Measurements from ENCODE around the gene NRXN3. TPM values are rescaled to one million over a fixed set of nuclear protein-coding genes. Genes with fewer than 3 reads are reported as not detected.

The NRXN3 gene
- total RNA-seq, 1 donor from 2014 or later, result 0.60 TPM

DNA sequence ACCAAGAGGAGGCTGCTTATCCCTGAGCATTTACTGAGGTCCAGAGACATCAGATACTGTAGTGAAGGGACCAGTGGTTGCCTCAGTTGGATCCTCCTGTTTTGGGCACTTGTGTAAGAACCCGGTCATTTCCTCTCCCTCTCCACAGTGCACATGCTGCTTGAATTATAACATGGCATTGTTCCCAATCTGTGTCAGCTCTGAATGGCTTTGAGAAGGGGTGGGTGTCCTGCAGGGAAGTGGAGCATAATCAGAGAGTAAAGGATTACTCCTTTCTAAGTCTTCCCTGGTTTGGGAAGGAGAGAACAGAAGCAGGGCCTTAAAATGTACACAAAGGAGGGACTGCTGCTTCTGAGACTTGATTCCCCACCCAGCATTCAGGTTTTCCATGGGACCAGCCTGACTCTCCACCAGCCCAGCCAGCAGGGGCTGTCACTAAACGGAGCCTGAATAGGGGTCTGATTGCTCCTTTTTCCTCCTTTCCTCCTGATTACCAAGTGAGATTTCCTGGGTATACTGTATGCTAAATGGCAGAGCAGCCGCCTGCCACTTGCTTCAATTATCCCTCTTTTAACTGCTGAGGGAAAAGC lies 78.4 kb downstream of the NRXN3 start:
- no peak for ATAC-seq

DNA sequence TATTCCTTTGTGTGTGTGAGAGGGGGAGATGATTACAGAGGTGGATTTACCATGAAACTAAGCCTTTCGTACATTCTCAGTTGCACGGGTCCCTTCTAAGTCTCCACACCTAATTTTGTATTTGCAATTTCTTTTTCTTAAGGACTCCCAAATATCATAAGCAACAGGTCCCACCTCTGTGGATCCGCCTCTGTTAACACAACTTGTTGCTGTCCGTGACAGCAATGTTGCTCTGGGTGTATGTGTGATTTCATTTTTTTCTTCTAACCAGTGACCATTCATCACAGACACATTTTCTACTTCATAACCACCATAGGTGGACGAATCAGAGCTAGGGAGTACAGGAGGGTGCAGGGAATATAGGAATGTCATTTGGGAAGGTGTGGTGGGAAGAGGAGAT lies 81.1 kb downstream of the NRXN3 start:
- ATAC-seq, result no peak

DNA sequence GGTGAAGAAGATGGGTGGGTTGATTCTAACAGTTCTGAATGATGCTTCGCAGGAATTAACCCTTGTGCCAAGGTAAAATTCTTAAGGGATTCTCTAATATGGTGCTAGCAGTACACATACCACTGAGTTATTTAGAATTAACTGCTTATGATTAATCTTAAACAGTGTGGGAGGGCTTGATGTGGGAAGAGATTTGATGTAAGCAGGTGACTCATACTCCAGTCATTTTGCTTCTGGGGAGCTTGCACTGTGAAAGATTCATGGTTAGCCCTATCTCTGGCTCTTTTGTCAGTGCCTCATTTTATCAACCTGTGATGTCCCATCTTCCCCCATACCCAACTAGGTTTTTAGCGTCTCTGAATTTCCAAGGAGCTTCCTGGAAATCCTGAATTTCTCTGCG lies 83.8 kb downstream of the NRXN3 start:
- ATAC-seq, result peak; percentile 38

DNA sequence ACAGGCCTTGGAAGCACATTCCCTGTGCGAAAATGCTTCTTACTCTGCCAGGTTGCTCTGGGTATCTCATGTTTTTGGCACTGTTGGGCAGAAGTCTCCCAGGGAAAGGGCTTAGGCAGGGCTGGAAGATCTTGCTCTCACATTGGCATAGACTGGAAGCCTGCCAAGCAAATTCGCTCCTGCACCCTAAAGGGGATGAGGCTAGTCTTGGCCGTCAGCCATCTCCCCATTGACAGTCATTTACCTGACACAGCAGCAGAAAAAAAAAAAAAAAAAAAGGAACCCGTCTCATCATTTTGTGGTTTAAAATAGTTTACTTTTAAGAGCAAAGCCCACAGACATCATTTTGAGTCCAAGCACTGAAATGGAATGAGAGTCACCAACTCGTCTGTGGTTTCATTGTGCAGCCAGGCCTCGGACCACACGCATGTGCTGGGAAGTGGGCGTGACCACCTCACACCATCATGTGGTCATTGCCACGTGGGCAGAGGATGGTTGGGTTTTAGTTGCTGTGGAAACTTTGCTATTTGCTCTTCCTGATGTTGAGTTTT lies 84.8 kb downstream of the NRXN3 start:
- ATAC-seq, result no peak

DNA sequence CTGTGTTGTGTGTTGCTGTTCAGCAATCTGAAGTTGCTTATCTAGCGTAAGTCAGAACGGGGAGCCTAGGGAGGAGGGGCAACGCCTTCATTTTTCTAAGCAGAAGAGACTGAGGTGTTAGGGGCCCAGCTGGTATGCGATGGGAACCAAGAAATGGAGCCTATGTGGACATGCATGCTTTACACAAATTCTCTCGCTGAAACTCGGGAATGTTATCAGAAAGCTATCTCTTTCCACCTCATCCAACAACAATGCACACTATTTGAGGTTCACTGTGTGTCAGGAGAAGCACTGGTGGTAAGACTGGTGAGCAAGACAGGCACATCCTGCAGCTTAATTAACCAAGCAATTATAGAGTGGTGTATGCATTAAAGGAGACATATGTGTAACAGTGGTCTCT lies 89.7 kb downstream of the NRXN3 start:
- ATAC-seq, result no peak

DNA sequence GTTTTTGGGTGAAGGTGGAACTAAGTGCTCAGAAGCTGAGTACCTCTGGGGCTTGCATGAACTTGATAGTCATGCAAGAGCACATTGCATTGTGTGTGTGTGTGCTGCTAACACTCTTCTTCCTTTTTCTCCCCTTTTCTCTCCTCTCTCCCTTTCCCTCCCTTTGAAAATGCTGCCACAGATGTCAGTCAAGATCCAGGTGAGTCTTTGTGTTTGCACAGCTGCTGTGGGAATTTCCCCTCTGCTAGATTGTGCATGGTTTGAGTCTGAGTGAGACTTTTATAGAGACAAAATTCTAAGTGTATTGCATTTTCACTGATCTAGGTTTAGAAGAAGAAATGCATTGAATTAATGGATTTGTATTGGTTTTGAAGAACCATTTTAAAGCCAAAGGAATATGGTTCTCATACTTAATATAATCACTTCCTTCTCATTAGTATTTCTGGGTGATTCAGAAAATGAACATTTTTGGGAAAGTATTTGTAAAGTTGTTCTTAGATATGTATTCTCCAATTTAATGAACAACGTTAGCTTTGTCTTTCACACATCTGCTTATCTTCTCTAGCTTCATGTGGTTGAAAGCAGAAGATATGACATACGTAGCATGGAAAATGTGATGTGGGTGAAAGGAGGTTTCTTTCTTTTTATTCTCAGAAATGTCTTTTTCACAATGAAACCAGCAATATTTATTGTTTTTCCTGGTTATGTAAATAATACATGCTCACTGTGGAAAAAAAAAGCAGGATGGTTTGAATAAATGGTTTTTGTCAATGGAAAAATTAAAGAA lies 108.5 kb downstream of the NRXN3 start:
- no peak for ATAC-seq

DNA sequence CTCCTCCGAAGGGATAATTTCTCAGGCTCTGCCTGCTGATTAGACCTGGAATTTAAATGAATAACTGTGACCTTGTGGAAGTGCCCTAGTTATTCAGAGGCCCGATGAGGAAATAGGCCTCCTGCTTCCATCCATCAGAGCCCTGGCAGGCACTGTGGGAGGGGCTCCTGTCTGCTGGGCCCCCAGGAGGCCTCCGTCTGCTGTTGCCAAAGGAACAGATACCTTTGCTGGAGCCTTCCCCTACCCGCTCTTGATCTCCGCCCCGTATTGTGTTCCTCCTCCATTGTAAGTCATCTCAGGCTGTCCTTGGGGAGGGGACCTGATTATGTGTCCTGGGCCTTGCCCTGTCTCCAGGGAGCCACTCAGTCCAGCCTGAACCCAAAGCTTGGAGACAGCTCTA lies 112.3 kb downstream of the NRXN3 start:
- ATAC-seq, result no peak

DNA sequence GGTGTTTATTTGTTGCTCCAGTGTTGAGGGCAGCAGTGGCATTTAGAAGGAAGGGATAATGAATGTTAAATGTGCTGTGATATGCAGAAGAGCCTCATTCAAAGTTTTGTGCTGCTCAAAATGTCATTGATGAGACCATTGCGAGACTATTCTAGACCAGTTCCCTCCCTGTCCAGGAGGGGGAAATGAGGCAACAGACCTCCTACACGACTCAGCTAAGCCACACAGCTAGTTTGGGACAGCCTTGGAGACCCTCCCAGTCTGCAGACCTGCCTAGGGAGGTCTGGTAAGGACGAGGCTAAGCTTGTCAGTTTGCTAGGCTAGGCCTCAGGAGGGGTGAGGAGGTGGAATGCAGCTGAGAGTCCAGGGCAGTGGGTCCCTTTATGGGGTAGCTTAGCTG lies 116.0 kb downstream of the NRXN3 start:
- no peak for ATAC-seq

DNA sequence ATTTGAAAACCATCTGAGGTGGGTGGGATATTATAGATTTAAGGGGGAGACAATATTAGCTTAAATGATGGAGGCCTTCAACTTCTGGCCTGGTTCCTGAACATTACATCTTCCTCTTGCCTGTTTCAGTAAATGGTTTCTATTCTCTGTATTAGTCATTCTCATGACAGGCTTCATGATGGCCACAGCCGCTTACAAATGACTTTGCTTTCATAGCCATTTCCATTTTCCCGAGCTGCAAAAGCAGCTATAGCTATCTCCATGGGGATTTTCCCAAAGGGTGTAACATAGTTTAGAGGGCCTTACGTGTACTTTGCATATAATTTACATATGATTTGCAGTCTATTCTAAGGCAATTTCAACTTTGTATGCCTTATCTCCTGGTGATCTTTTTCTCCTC lies 121.8 kb downstream of the NRXN3 start:
- no peak for ATAC-seq

DNA sequence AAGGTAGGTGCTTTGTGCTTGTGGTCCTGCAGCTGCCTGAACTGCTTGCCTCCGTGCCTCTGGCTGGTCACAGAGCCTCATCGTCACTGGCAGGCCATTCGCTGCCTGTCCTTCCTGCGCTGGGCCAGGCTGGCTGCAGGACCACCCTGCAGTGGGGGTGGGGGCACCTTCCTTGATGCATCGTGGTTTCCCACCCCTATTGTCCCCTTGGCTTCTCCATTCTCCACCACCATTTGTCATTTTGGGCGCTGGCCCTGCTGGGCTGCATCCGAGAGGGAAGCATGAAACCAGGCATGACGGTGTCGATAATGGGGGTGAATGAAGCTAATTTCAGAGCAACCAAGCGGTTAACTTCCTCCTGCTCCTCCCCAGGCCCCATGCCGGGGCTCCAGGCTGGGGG lies 127.7 kb downstream of the NRXN3 start:
- ATAC-seq, result no peak

DNA sequence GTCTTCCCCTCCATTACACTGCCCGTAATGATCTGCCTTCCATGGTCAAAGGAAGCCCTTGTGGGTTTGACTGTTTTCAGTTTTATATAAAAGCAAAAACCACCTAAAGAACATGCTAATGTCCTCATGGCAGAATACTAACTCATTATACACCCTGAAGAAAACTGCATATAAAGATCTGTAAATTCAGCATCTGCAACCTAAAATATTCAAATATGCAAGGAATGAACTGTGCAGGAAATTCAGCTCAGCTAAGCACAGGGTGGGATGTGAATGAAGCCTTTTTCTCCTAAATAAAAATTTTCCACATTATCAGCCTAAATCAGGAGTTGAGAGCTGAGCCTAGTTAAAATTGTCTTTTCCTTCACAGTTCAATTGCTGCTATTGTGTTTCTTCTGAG lies 128.1 kb downstream of the NRXN3 start:
- ATAC-seq, result no peak

DNA sequence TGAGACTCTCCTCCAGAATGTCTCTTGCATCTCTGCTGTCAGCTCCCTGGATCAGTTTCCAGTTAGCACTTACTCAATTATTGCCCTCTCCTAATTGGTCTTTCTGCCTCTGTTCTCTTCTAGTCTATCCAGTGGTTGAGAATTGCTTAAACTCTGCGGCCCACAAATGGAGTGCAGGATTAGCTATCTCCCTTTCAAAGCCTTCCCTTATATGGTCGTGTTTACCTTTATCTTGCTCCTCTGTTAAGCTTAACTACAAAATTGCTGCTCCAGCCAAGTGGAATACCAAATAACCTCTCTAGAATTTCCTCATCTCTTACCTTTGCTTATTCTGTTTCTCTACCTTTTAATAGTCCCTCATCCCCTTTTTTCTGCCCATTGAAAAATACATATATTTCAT lies 132.7 kb downstream of the NRXN3 start:
- ATAC-seq, result no peak

DNA sequence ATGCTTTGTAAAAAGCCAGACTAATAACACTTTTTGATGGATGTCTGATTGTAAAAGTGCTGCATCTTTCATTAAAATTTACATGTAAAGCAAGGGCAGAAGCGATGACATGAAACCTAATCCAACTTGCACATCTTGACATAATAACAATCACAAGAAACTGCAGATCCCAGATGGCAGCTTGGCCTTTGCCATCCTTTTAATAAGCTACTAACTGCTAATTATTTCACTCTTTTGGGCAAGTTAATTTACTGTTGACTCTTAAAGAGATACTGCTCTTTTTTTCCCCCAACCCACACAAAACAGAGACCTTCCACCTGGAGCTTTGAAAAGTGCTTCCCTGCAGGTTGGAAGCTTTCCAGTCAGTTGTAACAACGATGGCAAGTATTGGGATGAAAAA lies 137.5 kb downstream of the NRXN3 start:
- ATAC-seq, result no peak

DNA sequence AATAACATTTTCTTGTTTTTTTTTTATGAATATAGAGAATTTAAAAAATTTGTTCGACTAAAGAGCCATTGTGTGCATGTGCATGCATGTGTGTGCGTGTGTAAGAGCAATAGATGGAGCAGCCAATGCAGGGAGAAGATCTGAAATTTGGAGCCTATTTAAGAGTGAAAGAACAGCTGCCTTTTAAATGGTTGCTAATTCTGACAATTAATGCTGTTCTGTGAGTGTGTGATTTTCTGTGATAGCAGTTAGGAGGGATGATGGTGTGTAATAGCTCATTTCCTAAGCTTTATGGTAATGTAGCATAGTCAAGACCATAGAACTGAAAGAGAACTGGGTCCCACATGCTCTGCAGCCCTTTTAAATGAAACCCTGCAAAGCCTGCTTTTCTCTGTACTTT lies 137.9 kb downstream of the NRXN3 start:
- no peak for ATAC-seq

DNA sequence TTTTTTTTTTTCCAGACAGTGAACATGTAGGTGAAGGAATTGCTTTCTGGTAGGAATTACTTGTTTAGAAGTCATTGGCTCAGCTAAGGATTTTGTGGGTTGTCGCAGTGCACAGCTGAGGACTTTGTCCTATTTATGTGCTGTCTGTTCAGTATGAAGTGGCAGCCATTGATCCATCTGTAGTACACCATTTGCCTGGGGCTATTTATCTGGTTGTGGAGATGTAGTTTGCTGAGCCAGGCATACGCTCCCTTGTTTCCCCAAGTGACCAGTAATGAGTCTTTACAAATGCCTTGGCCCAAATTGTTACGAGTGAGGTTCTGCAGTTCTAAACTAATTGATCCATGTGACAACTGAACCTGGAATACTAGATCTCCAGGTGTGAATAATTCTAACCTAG lies 140.1 kb downstream of the NRXN3 start:
- no peak for ATAC-seq

DNA sequence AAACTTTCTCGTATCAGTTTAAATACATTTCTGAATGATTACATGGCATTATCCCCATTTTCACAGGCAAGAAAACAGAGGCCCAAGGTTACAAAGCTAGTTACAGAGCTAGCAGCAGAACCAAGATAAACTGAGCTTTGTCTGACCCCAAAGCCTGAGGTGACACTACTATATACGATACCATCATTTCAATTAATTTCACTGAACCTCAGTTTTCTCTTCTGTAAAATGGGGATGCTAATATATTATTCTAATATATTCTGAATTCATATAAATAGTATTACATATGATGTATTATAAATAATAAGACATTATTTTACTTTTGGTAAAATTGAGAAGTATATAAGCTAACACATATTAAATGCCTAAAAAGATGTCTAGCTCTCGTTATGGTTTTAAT lies 143.3 kb downstream of the NRXN3 start:
- no peak for ATAC-seq

DNA sequence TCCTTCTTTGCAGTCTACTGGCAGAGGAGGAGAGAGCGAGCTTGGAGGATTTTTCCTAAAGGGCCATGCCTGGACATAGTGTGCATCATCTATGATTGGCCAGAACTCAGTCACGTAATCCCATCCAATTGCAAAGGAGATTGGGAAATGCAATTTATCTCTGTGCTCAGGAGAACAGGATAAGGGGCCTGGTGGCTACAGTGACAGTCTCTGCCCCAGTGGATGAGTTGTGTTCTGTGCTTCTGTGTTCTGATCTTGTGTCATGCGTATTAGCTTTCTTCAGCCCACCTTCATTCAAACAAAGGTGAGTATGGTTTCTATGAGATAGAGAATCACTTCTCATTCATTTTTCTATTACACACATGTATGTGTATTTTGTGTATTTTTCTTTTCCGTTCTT lies 144.3 kb downstream of the NRXN3 start:
- ATAC-seq, result no peak

DNA sequence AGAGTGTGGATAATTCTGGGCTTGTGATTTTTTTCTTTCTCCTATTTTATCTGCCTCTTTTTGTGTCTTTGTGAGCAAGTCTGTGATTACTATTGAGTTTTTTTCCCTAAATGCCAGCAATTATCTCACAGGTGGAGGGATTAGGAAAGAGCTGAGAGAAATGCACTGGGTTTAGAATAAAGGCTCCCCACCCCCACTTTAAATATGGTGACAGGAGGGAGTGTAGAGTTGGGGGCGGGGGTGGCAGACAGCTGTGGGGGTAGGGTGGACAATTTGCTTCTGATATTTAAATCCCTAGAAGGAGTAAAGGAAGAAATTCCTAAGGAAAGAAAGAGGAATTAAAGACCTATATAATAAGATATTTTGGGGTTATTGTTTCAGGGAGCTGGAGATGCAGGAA lies 145.9 kb downstream of the NRXN3 start:
- ATAC-seq, result no peak

DNA sequence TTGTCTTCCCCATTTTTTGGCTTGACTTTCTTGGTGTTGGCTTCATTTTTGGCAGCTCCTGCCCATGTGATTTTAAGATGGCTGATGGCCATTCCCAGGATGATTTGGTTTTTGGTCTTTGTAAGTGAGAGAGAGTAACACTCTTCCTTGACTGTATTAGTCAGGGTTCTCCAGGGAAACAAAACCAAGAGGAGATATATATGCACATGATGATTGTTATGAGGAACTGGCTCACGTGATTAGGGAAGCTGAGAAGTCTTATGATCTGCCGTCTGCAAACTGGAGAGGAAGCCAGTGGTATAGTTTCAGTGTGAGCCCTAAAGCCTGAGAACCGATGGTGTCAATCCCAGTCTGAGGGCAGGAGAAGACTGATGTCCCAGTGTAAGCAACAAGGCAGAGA lies 146.6 kb downstream of the NRXN3 start:
- ATAC-seq, result no peak

DNA sequence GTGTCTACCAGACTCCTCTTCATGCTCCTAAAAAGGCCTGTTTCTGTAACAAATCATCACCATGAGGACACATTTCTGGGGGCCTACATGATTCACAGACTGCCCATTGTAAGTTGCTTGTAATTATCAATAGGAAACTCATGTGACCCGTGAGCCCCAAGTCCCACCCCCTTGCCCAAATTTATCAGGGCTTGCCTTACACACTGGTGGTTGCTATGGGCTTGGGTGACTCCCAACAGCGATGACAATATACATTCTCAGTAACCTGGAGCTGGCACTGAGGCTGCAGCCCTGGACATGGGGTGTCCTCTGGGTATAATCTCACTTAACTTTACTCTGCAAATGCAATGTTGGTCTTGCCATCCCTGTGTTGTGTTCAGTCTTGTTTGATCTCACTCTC lies 149.2 kb downstream of the NRXN3 start:
- ATAC-seq, result no peak

DNA sequence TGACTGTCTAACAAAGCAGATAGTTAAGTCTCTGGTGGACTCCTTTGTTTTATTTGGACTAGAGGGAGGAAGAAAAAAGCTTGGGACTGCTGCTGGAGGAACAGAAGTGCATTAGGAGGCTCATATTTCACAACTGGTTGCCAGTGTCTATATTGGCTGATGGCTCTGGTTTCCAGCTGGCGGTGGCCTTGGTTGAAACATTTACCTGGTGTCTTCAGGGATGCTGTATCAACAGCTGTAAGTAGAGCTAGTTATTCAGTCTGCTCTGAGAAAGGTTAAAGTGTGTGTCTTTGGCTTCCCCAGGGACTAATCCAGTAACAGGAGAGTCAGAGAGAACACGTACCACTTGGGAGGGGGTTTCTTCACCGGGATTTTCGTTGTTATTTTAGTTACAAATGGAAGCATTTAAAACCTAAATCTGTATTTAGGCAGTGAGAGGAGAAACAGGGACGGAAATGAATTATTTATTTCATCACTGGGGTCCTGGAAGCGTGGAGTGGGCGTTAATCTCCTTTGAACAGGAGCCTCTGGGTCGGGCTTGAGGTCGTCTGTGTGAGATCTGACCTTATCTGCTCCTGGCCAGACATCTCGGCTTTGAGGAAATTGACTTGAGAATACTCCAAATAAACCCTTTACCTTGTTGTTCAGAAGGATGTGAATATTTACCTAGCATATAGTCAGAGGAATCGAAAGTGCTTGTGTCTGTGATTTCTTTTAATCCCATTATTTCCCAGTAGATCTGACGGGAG lies 149.9 kb downstream of the NRXN3 start:
- no peak for ATAC-seq

DNA sequence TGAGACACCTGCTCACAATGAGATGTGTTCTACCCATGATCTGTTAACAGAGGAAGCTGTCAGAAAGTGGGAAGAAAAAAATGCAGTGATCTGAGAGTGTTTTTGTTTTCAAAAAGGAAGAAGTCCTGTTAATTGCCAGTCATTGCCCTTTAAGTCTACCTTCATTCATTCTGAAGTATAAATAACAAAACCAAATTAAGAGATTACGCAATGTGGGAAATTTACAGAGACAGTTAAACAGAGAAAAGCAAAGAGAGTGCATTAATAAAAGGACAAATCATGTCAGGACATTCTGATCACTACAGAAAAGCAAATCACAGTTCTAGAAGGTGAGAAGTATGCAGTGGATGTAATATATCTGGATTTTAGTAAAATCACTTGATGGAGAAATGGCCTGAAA lies 154.2 kb downstream of the NRXN3 start:
- no peak for ATAC-seq

DNA sequence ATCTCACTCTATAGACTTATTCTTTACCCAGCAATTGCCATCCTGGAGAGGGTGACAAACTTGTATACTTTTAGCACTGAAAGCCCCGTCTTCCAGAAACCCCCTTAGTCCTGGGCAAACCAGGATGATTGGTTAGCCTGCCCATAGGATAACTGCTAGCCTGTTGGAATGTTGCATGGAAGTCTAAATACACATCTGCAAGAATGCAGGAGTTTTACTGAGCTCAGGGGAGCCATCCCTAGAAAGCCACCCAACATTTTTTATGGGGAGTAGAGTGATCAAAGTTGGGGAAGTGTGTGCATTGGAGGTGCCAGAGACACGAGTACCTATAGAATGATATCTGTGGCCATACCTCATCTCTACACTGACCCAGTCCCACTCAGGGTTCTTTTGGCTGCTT lies 155.7 kb downstream of the NRXN3 start:
- ATAC-seq, result no peak
